HCT116 (cell line): ENCODE results near the gene WIPF3. TPM values are rescaled to one million over a fixed set of nuclear protein-coding genes. Genes with fewer than 3 reads are reported as not detected.

Experiments
- ATAC-seq: fragments of 200-7000 bp; cut with Tn5 transposase; 2 replicates; pipeline ENCODE4 v1.9.1; 2020; ENCODE audit warnings: mild to moderate bottlenecking, moderate library complexity
- BruUV-seq: library from RNA; stranded (reverse); fragments of 400-500 nt; replicated peaks from 2 replicates; lab custom pipeline; 2021; lab: Mats Ljungman, UMichigan
- CTCF ChIA-PET: fragments of 300-600 bp; sonication (Branson Sonifier 250); formaldehyde crosslinking; loops from one replicate; lab custom pipeline; 2021; ENCODE audit warnings: antibody characterized with exemption; lab: Charles Lee
- POLR2A ChIA-PET: fragments of 300-600, 350-600 bp; sonication (Branson Sonifier 250); formaldehyde crosslinking; loops from one replicate; lab custom pipeline; 2021; ENCODE audit warnings: antibody characterized with exemption; lab: Charles Lee
- RAD21 ChIA-PET, 2 experiments: fragments of 300-600 bp; sonication (Branson Sonifier 250); formaldehyde crosslinking; loops; one replicate each; lab custom pipeline; 2023; ENCODE audit warnings: low total read pairs in 2 of 2; ENCODE audit not compliant: uncharacterized antibody in 2 of 2, unreplicated experiment in 2 of 2, low non-redundant PET in 1 of 2; lab: Charles Lee
- DNase-seq: peaks from one replicate; pipeline ENCODE4 v3.0.0-alpha.2; 2010; ENCODE audit warnings: low read depth, low spot score
- H2AFZ ChIP-seq: fragments of 200-600 bp; shearing (Covaris generic), sonication (generic); 2 replicates; pipeline ENCODE4 v1.6.1; 2017; ENCODE audit warnings: low read depth, mixed run types, mixed read lengths, antibody characterized with exemption, low read length; ENCODE audit not compliant: poor library complexity, severe bottlenecking
- H3K27ac ChIP-seq: 2 replicates; pipeline ENCODE4 v1.5.1; 2012; ENCODE audit warnings: low read depth, low read length
- H3K27me3 ChIP-seq: fragments of 200-600 bp; sonication (generic); 2 replicates; pipeline ENCODE4 v1.6.1; 2016; ENCODE audit warnings: mixed run types, low read length, mixed read lengths; ENCODE audit not compliant: insufficient read depth
- H3K36me3 ChIP-seq, 2 experiments: fragments of 200-500 bp in 1 of 2; fragments of 200-600 bp in 1 of 2; sonication (Bioruptor generic) in 1 of 2; sonication (generic) in 1 of 2; 2 replicates each; pipeline versions ENCODE4 v1.5.1 to v1.6.1; 2014 to 2016; ENCODE audit warnings: low read length in 2 of 2, inconsistent platforms in 1 of 2, mixed read lengths in 1 of 2, mixed run types in 1 of 2; ENCODE audit not compliant: insufficient read depth in 2 of 2, control insufficient read depth in 1 of 2
- H3K4me1 ChIP-seq, 2 experiments: fragments of 200-600 bp in 1 of 2; sonication (generic) in 1 of 2; 2 replicates each; pipeline versions ENCODE4 v1.5.1 to v1.6.1; 2012 to 2017; ENCODE audit warnings: low read length in 2 of 2, inconsistent platforms in 1 of 2, mild to moderate bottlenecking in 1 of 2, mixed read lengths in 1 of 2, mixed run types in 1 of 2, moderate library complexity in 1 of 2; ENCODE audit not compliant: insufficient read depth in 2 of 2, control insufficient read depth in 1 of 2
- H3K4me2 ChIP-seq: fragments of 200-600 bp; sonication (generic); 2 replicates; pipeline ENCODE4 v1.6.1; 2017; ENCODE audit warnings: mixed run types, low read length, mixed read lengths
- H3K4me3 ChIP-seq, 2 experiments: fragments of 200-600 bp in 1 of 2; sonication (generic) in 1 of 2; replicated peaks in 1 of 2; 2 replicates each; pipeline ENCODE4 v1.5.1; 2011 to 2016; ENCODE audit warnings: low read length in 2 of 2, control low read depth in 1 of 2, low read depth in 1 of 2, mild to moderate bottlenecking in 1 of 2, mixed read lengths in 1 of 2, mixed run types in 1 of 2
- H3K79me2 ChIP-seq: fragments of 200-600 bp; sonication (generic); 2 replicates; pipeline ENCODE4 v1.6.1; 2017; ENCODE audit warnings: mild to moderate bottlenecking, mixed run types, low read length, moderate library complexity, mixed read lengths; ENCODE audit not compliant: insufficient read depth
- H3K9ac ChIP-seq: fragments of 200-600 bp; sonication (generic); 2 replicates; pipeline ENCODE4 v1.6.1; 2016; ENCODE audit warnings: low read length, mixed read lengths
- H3K9me2 ChIP-seq: fragments of 200-600 bp; sonication (generic), shearing (Covaris generic); 2 replicates; pipeline ENCODE4 v1.6.1; 2017; ENCODE audit warnings: mixed run types, mild to moderate bottlenecking, moderate library complexity; ENCODE audit not compliant: insufficient read depth
- H3K9me3 ChIP-seq, 2 experiments: fragments of 200-500 bp in 1 of 2; fragments of 200-600 bp in 1 of 2; sonication (Bioruptor generic) in 1 of 2; sonication (generic) in 1 of 2; 2 replicates each; pipeline ENCODE4 v1.6.1; 2014 to 2017; ENCODE audit warnings: low read length in 2 of 2, mixed read lengths in 2 of 2, inconsistent platforms in 1 of 2, low read depth in 1 of 2, mild to moderate bottlenecking in 1 of 2, mixed run types in 1 of 2, moderate library complexity in 1 of 2; ENCODE audit not compliant: control insufficient read depth in 1 of 2, insufficient read depth in 1 of 2
- H4K20me1 ChIP-seq: fragments of 200-600 bp; sonication (generic), shearing (Covaris generic); 2 replicates; pipeline ENCODE4 v1.6.1; 2017; ENCODE audit warnings: mixed run types, mild to moderate bottlenecking, moderate library complexity; ENCODE audit not compliant: insufficient read depth
- RAD21 ChIP-seq: IDR thresholded peaks from 2 replicates; pipeline ENCODE4 v1.6.1; 2012; ENCODE audit warnings: low read depth, mild to moderate bottlenecking
- YY1 ChIP-seq: IDR thresholded peaks from 2 replicates; pipeline ENCODE4 v1.6.1; 2011; ENCODE audit warnings: low read length, low read depth, moderate library complexity, mild to moderate bottlenecking; ENCODE audit not compliant: insufficient replicate concordance; ENCODE audit errors: extremely low read depth
- ZFX ChIP-seq: fragments of 450-650 bp; IDR thresholded peaks from 2 replicates; pipeline ENCODE4 v1.6.1; 2017
- intact Hi-C: fragments of 100-400 bp; cut with micrococcal nuclease; formaldehyde crosslinking; loops from 2 replicates; pipeline ENCODE4 v1.10.0; 2022
- total RNA-seq: library from RNA; stranded (reverse); gene quantifications from one replicate; pipeline ENCODE4 v1.2.1, GENCODE V29; 2021; ENCODE audit not compliant: unreplicated experiment

The WIPF3 gene
- total RNA-seq, 1 experiment from 2014 or later = 8.6 TPM

DNA sequence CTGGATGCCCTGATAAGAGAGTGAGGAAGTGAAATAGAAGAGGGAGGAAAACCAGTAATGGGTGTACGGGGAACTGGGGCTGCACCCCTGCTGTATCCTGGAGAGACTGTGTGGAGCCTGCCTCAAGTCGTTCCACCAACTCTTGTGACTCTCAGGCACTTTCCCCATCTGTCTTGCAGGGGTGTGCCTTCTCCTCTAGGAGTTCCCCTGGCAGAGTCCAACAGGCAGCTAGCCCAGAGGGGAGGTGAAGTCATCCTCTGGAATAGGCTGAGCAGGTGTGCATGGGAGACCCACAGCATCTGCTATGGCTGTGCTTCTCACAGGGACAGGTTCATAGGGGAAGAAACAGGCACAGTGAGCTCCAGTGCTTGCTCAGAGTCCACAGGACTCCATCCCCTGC lies 46.8 kb downstream of the WIPF3 start:
- H2AFZ ChIP-seq = no peak overlapping the region
- no peaks in the 10 kb centered on the region for H3K9me3 ChIP-seq
- H3K4me2 ChIP-seq = no peak overlapping the region
- no peak overlapping the region for H3K9ac ChIP-seq
- intact Hi-C loops = no loop called here
- BruUV-seq = no TSS peak
- H3K9me2 ChIP-seq = no peaks in the 10 kb centered on the region
- H3K27me3 ChIP-seq = no peaks in the 10 kb centered on the region
- ATAC-seq (no peak), DNase-seq (no peak)
- no peak overlapping the region for H3K4me3 ChIP-seq
- H3K4me1 ChIP-seq = peaks cover 5 to 11% of the 10 kb centered on the region in 2 experiments
- H3K79me2 ChIP-seq = no peaks in the 10 kb centered on the region
- POLR2A ChIA-PET = no interaction called here
- no peaks in the 10 kb centered on the region for H3K36me3 ChIP-seq
- RAD21 ChIA-PET = no interaction called here
- TF ChIP-seq YY1 (no peak), ZFX (no peak)
- no peaks in the 10 kb centered on the region for H4K20me1 ChIP-seq
- no peak overlapping the region for H3K27ac ChIP-seq
- CTCF ChIA-PET = no interaction called here

DNA sequence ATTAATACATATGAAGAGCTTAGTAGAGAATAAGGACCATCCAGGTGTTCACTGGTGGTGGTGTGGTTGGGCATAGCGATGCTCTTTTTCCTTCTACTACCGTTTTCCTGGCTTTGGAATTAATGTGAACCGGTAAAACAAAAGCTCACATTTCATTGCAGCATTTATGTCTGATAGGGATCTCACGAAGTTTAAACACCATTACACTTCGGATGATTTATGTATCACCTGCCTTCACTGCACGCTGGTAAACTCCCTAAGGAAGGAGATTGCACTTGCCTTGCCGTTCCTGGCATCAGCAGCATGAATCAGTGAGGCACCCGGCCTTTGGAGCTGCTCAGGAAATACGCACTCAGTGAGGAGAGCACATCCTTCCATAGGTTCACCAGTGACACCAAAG lies 47.5 kb downstream of the WIPF3 start:
- DNase-seq (no peak), ATAC-seq (no peak)
- Histone ChIP-seq H3K27me3 (no peaks in the 10 kb centered on the region), H3K9me3 (no peaks in the 10 kb centered on the region), H3K9me2 (no peaks in the 10 kb centered on the region), H4K20me1 (no peaks in the 10 kb centered on the region), H3K4me1 (peaks cover 5 to 14% of the 10 kb centered on the region in 2 experiments)
- ChIA-PET POLR2A (no interaction called here), RAD21 (no interaction called here)
- no TSS peak for BruUV-seq
- TF ChIP-seq RAD21 = no peak
- TF ChIP-seq, all 23 proteins: peak for 0
- H3K4me3 ChIP-seq = no peak overlapping the region
- no peak overlapping the region for H2AFZ ChIP-seq
- CTCF ChIA-PET = no interaction called here
- intact Hi-C loops = no loop called here
- H3K79me2 ChIP-seq = no peaks in the 10 kb centered on the region
- no peak overlapping the region for H3K4me2 ChIP-seq
- no peaks in the 10 kb centered on the region for H3K36me3 ChIP-seq
- H3K9ac ChIP-seq = no peak overlapping the region
- H3K27ac ChIP-seq = no peak overlapping the region
